Brain microvascular endothelial cell (primary cell): ENCODE results near the gene GMDS.

Experiments
- DNase-seq: peaks from one replicate; pipeline ENCODE4 v3.0.0-alpha.2; 2020
- H3K27ac ChIP-seq: fragments of 250-450 bp; sonication (Bioruptor Pico); 2 replicates; pipeline ENCODE4 v1.5.1; 2020; ENCODE audit warnings: mild to moderate bottlenecking, moderate library complexity
- H3K27me3 ChIP-seq: fragments of 250-450 bp; sonication (Bioruptor Pico); replicated peaks from 2 replicates; pipeline ENCODE4 v1.5.1; 2020; ENCODE audit warnings: mild to moderate bottlenecking
- H3K36me3 ChIP-seq: fragments of 250-450 bp; sonication (Bioruptor Pico); replicated peaks from 2 replicates; pipeline ENCODE4 v1.5.1; 2020; ENCODE audit warnings: mild to moderate bottlenecking
- H3K4me3 ChIP-seq: 2 replicates; pipeline ENCODE4 v1.5.1; 2011; ENCODE audit warnings: low read depth, mild to moderate bottlenecking, control low read depth, low read length, moderate library complexity
- CTCF ChIP-seq: IDR thresholded peaks from 2 replicates; pipeline ENCODE4 v1.5.1; 2011; ENCODE audit warnings: low read depth, mild to moderate bottlenecking, moderate library complexity, low read length, control low read depth, inconsistent platforms; ENCODE audit errors: missing control alignments
- in situ Hi-C: cut with HindIII; loops from 2 replicates; pipeline ENCODE4 v1.10.0; 2017; ENCODE audit warnings: low sequenced_read_pairs, low pct_ligation_motif_present

GMDS gene

GRCh38 chr6:1664329-1664728 is 581.1 kb downstream of the GMDS start:
- H3K36me3 ChIP-seq, result no peaks in the 10 kb centered on the region
- no peak overlapping the region for H3K4me3 ChIP-seq
- H3K27me3 ChIP-seq, result no peaks in the 10 kb centered on the region
- DNase-seq, result no peak
- in situ Hi-C loops, result no loop called here
- H3K27ac ChIP-seq, result no peak overlapping the region
- TF ChIP-seq CTCF, result no peak

GRCh38 chr6:1663511-1663910 is 581.9 kb downstream of the GMDS start:
- Histone ChIP-seq H3K4me3 (no peak overlapping the region), H3K27ac (no peak overlapping the region), H3K36me3 (no peaks in the 10 kb centered on the region), H3K27me3 (no peaks in the 10 kb centered on the region)
- DNase-seq, result no peak
- in situ Hi-C loops, result no loop called here
- no peak for TF ChIP-seq CTCF

GRCh38 chr6:1662534-1662933 is 582.9 kb downstream of the GMDS start:
- TF ChIP-seq CTCF, result no peak
- in situ Hi-C loops, result no loop called here
- DNase-seq, result no peak

GRCh38 chr6:1659816-1660215 is 585.6 kb downstream of the GMDS start:
- no peak for DNase-seq
- in situ Hi-C loops, result no loop called here

More at GRCh38 chr6:1662534-1662933, 582.9 kb downstream of the GMDS start:
- H3K4me3 ChIP-seq, result no peak overlapping the region
- no peaks in the 10 kb centered on the region for H3K36me3 ChIP-seq
- no peak overlapping the region for H3K27ac ChIP-seq
- H3K27me3 ChIP-seq, result no peaks in the 10 kb centered on the region

GRCh38 chr6:1658212-1659005 is 587.0 kb downstream of the GMDS start:
- no peak for TF ChIP-seq CTCF
- Histone ChIP-seq H3K36me3 (no peaks in the 10 kb centered on the region), H3K27me3 (no peaks in the 10 kb centered on the region), H3K4me3 (no peak overlapping the region), H3K27ac (no peak overlapping the region)
- in situ Hi-C loops, result no loop called here
- no peak for DNase-seq

More at GRCh38 chr6:1659816-1660215, 585.6 kb downstream of the GMDS start:
- TF ChIP-seq CTCF, result no peak
- Histone ChIP-seq H3K27me3 (no peaks in the 10 kb centered on the region), H3K36me3 (no peaks in the 10 kb centered on the region), H3K4me3 (no peak overlapping the region), H3K27ac (no peak overlapping the region)

GRCh38 chr6:1657771-1658165 is 587.6 kb downstream of the GMDS start:
- no peak overlapping the region for H3K27ac ChIP-seq
- no peak for TF ChIP-seq CTCF
- no peaks in the 10 kb centered on the region for H3K36me3 ChIP-seq
- no peak overlapping the region for H3K4me3 ChIP-seq
- no peaks in the 10 kb centered on the region for H3K27me3 ChIP-seq
- in situ Hi-C loops, result no loop called here
- no peak for DNase-seq
